GM19035 (cell line): Measurements from ENCODE around the gene TACC3.

ENCODE experiments used
- ATAC-seq: cut with Tn5 transposase; IDR thresholded peaks from one replicate; pipeline ENCODE4 v1.9.1; 2021; ENCODE audit not compliant: unreplicated experiment

TACC3 gene

GRCh38 chr4:1744552-1744951, 23.2 kb downstream of the TACC3 start:
- ATAC-seq = no peak

GRCh38 chr4:1745165-1745564, 23.8 kb downstream of the TACC3 start:
- no peak for ATAC-seq

- ATAC-seq = no peak
Measured at GRCh38 chr4:1745697-1746096, 24.4 kb downstream of the TACC3 start.

- peak; percentile 52 for ATAC-seq
Measured at GRCh38 chr4:1746265-1746691, 25.0 kb downstream of the TACC3 start.

- no peak for ATAC-seq
Measured at GRCh38 chr4:1746919-1747602, 25.7 kb downstream of the TACC3 start.

- ATAC-seq = no peak
Measured at GRCh38 chr4:1747603-1747967, 26.3 kb downstream of the TACC3 start.

GRCh38 chr4:1748465-1748995, 27.2 kb downstream of the TACC3 start:
- no peak for ATAC-seq

GRCh38 chr4:1749370-1749769, 28.0 kb downstream of the TACC3 start:
- ATAC-seq = no peak

GRCh38 chr4:1749826-1750225, 28.5 kb downstream of the TACC3 start:
- ATAC-seq = no peak

GRCh38 chr4:1750381-1751154, 29.2 kb downstream of the TACC3 start:
- no peak for ATAC-seq

- ATAC-seq = no peak
Measured at GRCh38 chr4:1751155-1751918, 30.0 kb downstream of the TACC3 start.

- no peak for ATAC-seq
Measured at GRCh38 chr4:1751919-1752283, 30.6 kb downstream of the TACC3 start.

- ATAC-seq = no peak
Measured at GRCh38 chr4:1752284-1753041, 31.1 kb downstream of the TACC3 start.

GRCh38 chr4:1753294-1753696, 32.0 kb downstream of the TACC3 start:
- no peak for ATAC-seq

- no peak for ATAC-seq
Measured at GRCh38 chr4:1753697-1754311, 32.5 kb downstream of the TACC3 start.

GRCh38 chr4:1754336-1754735, 33.0 kb downstream of the TACC3 start:
- no peak for ATAC-seq

GRCh38 chr4:1755297-1755696, 34.0 kb downstream of the TACC3 start:
- ATAC-seq = no peak

GRCh38 chr4:1756079-1756478, 34.8 kb downstream of the TACC3 start:
- no peak for ATAC-seq

- no peak for ATAC-seq
Measured at GRCh38 chr4:1756893-1757779, 35.8 kb downstream of the TACC3 start.
